DND-41 (cell line): ENCODE measurements around the gene ESRP2.

ENCODE experiments used
- EZH2 ChIP-seq: IDR thresholded peaks from 3 replicates; pipeline ENCODE4 v1.6.1; 2012; ENCODE audit warnings: borderline replicate concordance, low read depth, mild to moderate bottlenecking, moderate library complexity, low read length, inconsistent platforms; ENCODE audit not compliant: severe bottlenecking
- TF ChIP-seq, protein P1 (sequence below): IDR thresholded peaks from 2 replicates; pipeline ENCODE4 v1.5.1; 2012; ENCODE audit warnings: borderline replicate concordance, low read length, moderate library complexity, mild to moderate bottlenecking; ENCODE audit not compliant: poor library complexity, severe bottlenecking; ENCODE audit errors: extremely low read depth

DNA sequence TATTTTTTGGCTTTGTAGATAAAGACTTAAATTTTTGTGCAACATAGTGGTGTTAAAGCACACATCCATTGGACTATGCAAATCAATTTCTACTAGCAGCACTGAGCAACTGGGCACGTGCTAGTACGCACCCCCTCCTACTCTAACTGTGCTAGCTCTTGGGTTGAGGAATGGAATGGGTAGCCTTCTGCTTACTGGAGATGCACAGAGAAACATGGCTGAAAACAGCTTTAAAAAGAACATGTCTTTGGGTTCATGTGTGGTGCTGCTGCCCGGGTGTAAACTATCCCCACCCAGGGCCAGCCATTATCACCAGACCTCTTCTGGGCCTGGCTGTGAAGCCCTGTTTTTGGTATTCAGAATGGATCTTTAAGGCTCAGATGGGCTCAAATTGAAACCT lies 7.3 kb downstream of the ESRP2 start:
- TF ChIP-seq, protein P1, sequence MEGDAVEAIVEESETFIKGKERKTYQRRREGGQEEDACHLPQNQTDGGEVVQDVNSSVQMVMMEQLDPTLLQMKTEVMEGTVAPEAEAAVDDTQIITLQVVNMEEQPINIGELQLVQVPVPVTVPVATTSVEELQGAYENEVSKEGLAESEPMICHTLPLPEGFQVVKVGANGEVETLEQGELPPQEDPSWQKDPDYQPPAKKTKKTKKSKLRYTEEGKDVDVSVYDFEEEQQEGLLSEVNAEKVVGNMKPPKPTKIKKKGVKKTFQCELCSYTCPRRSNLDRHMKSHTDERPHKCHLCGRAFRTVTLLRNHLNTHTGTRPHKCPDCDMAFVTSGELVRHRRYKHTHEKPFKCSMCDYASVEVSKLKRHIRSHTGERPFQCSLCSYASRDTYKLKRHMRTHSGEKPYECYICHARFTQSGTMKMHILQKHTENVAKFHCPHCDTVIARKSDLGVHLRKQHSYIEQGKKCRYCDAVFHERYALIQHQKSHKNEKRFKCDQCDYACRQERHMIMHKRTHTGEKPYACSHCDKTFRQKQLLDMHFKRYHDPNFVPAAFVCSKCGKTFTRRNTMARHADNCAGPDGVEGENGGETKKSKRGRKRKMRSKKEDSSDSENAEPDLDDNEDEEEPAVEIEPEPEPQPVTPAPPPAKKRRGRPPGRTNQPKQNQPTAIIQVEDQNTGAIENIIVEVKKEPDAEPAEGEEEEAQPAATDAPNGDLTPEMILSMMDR: no peak
- TF ChIP-seq EZH2: no peak
